Measurements from ENCODE around the gene FLYWCH2. TPM values are rescaled to one million over a fixed set of nuclear protein-coding genes. Genes with fewer than 3 reads are reported as not detected.
A peak's percentile ranks its signal among the peaks of the same experiment; 100 is the strongest.

Gene FLYWCH2
- total and polyA plus RNA-seq, 2 of the 13 experiments (the other 11 are each of a cell fraction or from before 2014, with no cell fraction given): 16.9 to 19.8 TPM

GRCh38 chr16:2881783-2882649, 999 bp upstream of the FLYWCH2 start (continued):
- no peak for TF ChIP-seq HNF1A (IDR thresholded peaks at IDR 0.05; ENCODE audit: low read depth)
- TF ChIP-seq HNF1A (CRISPR knock-in tag; IDR thresholded peaks at IDR 0.05; ENCODE audit: borderline replicate concordance): no peak
- TF ChIP-seq KLF9 (CRISPR knock-in tag; IDR thresholded peaks at IDR 0.05; ENCODE audit: low read depth): no peak
- TF ChIP-seq EP300 (IDR thresholded peaks at IDR 0.05; ENCODE audit: low read depth in 2 of 2, low read length in 2 of 2): no peak
- TF ChIP-seq EP300 (CRISPR knock-in tag; IDR thresholded peaks at IDR 0.05; ENCODE audit: borderline replicate concordance): no peak

GRCh38 chr16:2883458-2883908, 468 bp downstream of the FLYWCH2 start:
- Histone ChIP-seq H3K4me3 (replicated peaks in 1 of 3; ENCODE audit: insufficient read depth in 1 of 3, low read depth in 2 of 3, low read length in 3 of 3) (peak overlapping the region; percentile 86 to 95 (median 94)), H3K79me2 (ENCODE audit: insufficient read depth, low read length) (peaks cover 8% of the 10 kb centered on the region), H3K4me1 (ENCODE audit: insufficient read depth, low read length) (peaks cover 9% of the 10 kb centered on the region), H3K27ac (ENCODE audit: extremely low read length, insufficient read depth, low read length) (peak overlapping the region; percentile 76), H3K36me3 (replicated peaks in 1 of 2; ENCODE audit: control insufficient read depth in 1 of 2, insufficient read depth in 2 of 2, low read length in 2 of 2) (no peaks in the 10 kb centered on the region), H3K4me2 (ENCODE audit: low read depth, low read length) (peak overlapping the region; percentile 79), H3K9ac (ENCODE audit: insufficient read depth, low read depth, low read length) (peak overlapping the region; percentile 91), H4K20me1 (ENCODE audit: insufficient read depth, low read length) (no peaks in the 10 kb centered on the region), H3K9me3 (ENCODE audit: low read length) (no peaks in the 10 kb centered on the region), H3K27me3 (ENCODE audit: control insufficient read depth in 1 of 2, insufficient read depth in 2 of 2, low read length in 2 of 2) (no peaks in the 10 kb centered on the region), H2AFZ (ENCODE audit: low read length) (no peak overlapping the region)
- ChIA-PET POLR2A (interaction anchor here (0.9 to 3.4 kb wide), 13 partner anchors 8 to 201 kb away, joined by 3 to 96 read pairs (median 9); partner anchors contain the start of genes FLYWCH1, KCTD5, SRRM2 and ZG16B), CTCF (ENCODE audit: low intra/inter-chr PET ratio, low total read pairs) (interaction anchor here (1.1 kb wide), 1 partner anchor 24 kb away, joined by 3 read pairs; no protein-coding TSS in a partner anchor)
- BruUV-seq (replicated peaks): no TSS peak
- peak; percentile 26 for ATAC-seq
- WGBS (ENCODE audit: low lambda C conversion rate): 0% methylated on average over 9 of the region's 31 CpGs
- intact Hi-C loops (cut with micrococcal nuclease; ENCODE audit: unreplicated experiment): loop anchor here (2.0 kb wide), 1 partner anchor 21 kb away; no protein-coding TSS in a partner anchor
- in situ Hi-C loops (cut with HindIII; ENCODE audit: extremely low pct_ligation_motif_present, low pct_unique_long_range_greater_than_20kb): no loop called here
- DNase-seq (ENCODE audit: low spot score): no peak
- FAIRE-seq: no peak
- no peak for TF ChIP-seq ZNF230 (CRISPR knock-in tag; IDR thresholded peaks at IDR 0.05)
- no peak for TF ChIP-seq ZNF350 (CRISPR knock-in tag; IDR thresholded peaks at IDR 0.05; ENCODE audit: borderline replicate concordance, low read depth)
- no peak for TF ChIP-seq ZNF749 (CRISPR knock-in tag; IDR thresholded peaks at IDR 0.05; ENCODE audit: borderline replicate concordance)
- no peak for TF ChIP-seq ZNF746 (CRISPR knock-in tag; IDR thresholded peaks at IDR 0.05)
- 0 out of 2 replicates have a peak, but pooled peaks have one; percentile 5 for TF ChIP-seq ZNF891 (CRISPR knock-in tag; IDR thresholded peaks at IDR 0.05)
- no peak for TF ChIP-seq ZNF549 (CRISPR knock-in tag; IDR thresholded peaks at IDR 0.05)
- no peak for TF ChIP-seq ZNF34 (CRISPR knock-in tag; IDR thresholded peaks at IDR 0.05; ENCODE audit: borderline replicate concordance)
- no peak for TF ChIP-seq RORA (CRISPR knock-in tag; IDR thresholded peaks at IDR 0.05)
- no peak for TF ChIP-seq ZNF788 (CRISPR knock-in tag; IDR thresholded peaks at IDR 0.05; ENCODE audit: borderline replicate concordance)
- TF ChIP-seq PAX8 (CRISPR knock-in tag; IDR thresholded peaks at IDR 0.05; ENCODE audit: borderline replicate concordance): 0 out of 2 replicates have a peak, but pooled peaks have one; percentile 4
- no peak for TF ChIP-seq NFRKB (IDR thresholded peaks at IDR 0.05)
- TF ChIP-seq DBP (CRISPR knock-in tag; IDR thresholded peaks at IDR 0.05; ENCODE audit: not compliant biosample characterization): no peak
- no peak for TF ChIP-seq ZNF552 (CRISPR knock-in tag; IDR thresholded peaks at IDR 0.05; ENCODE audit: borderline replicate concordance)

Data from HepG2 (cell line).